Suprapubic skin (tissue), 3 donors: ENCODE results near the gene GALK2.
"Not testable (repeated sequence)": the region's sequence is repeated elsewhere in the genome, so short reads cannot be mapped to it uniquely, and the experiment has no call there.

Source experiments
- CTCF ChIP-seq, 2 donors: fragments of 200-600 bp in 1 of 2; fragments of 450-650 bp in 1 of 2; sonication (generic) in 1 of 2; IDR thresholded peaks; one replicate each; pipeline ENCODE4 v1.5.1; 2016 to 2019; ENCODE audit warnings: antibody characterized with exemption in 2 of 2, mild to moderate bottlenecking in 1 of 2, moderate library complexity in 1 of 2
- POLR2A ChIP-seq, 2 donors: fragments of 450-650 bp; IDR thresholded peaks; one replicate each; pipeline ENCODE4 v1.6.1; 2017; ENCODE audit warnings: antibody characterized with exemption in 2 of 2, mild to moderate bottlenecking in 2 of 2, moderate library complexity in 2 of 2

- not testable (repeated sequence) for TF ChIP-seq POLR2A, CTCF (IDR thresholded peaks at IDR 0.05)
Observed at GRCh38 chr15:49175582-49176397, 5.7 kb downstream of the GALK2 start.
